GF-D8 (cell line): ENCODE results near the gene BNIP1.

Experiments used
- DNase-seq: peaks from one replicate; lab custom pipeline; 2025; lab: John Stamatoyannopoulos, UW

Gene BNIP1

GRCh38 chr5:173211284-173211683, 67.0 kb downstream of the BNIP1 start:
- DNase-seq, result no peak

GRCh38 chr5:173213236-173213933, 69.1 kb downstream of the BNIP1 start:
- DNase-seq, result no peak
